Body of pancreas (tissue), 4 donors: ENCODE measurements around the gene PRMT2.

Experiments
- CTCF ChIP-seq, 7 experiments: fragments of 450-650 bp in 4 of 7; fragments of 200-600 bp in 3 of 7; sonication (generic) in 3 of 7; IDR thresholded peaks; one replicate each; pipeline ENCODE4 v1.5.1; 2016 to 2019; ENCODE audit warnings: antibody characterized with exemption in 7 of 7
- POLR2A ChIP-seq, 3 donors: fragments of 450-650 bp; IDR thresholded peaks; one replicate each; pipeline ENCODE4 v1.6.1; 2016; ENCODE audit warnings: antibody characterized with exemption in 3 of 3, mild to moderate bottlenecking in 2 of 3

- TF ChIP-seq CTCF (IDR thresholded peaks at IDR 0.05), result no peak
- TF ChIP-seq POLR2A (IDR thresholded peaks at IDR 0.05), result no peak
These were observed 30.1 kb downstream of the PRMT2 start for GRCh38 chr21:46665566-46665965.
